Activated CD8-positive, alpha-beta memory T cell treated with anti-CD3 and anti-CD28 coated beads for 4 hours (primary cell): Measurements from ENCODE around the gene SCIN.
"Not testable (repeated sequence)": the region's sequence is repeated elsewhere in the genome, so short reads cannot be mapped to it uniquely, and the experiment has no call there.

Experiments
- DNase-seq, 2 donors: peaks; one replicate each; pipeline ENCODE4 v3.0.0-alpha.2; 2020; ENCODE audit warnings: low read depth in 2 of 2

The SCIN gene

DNA sequence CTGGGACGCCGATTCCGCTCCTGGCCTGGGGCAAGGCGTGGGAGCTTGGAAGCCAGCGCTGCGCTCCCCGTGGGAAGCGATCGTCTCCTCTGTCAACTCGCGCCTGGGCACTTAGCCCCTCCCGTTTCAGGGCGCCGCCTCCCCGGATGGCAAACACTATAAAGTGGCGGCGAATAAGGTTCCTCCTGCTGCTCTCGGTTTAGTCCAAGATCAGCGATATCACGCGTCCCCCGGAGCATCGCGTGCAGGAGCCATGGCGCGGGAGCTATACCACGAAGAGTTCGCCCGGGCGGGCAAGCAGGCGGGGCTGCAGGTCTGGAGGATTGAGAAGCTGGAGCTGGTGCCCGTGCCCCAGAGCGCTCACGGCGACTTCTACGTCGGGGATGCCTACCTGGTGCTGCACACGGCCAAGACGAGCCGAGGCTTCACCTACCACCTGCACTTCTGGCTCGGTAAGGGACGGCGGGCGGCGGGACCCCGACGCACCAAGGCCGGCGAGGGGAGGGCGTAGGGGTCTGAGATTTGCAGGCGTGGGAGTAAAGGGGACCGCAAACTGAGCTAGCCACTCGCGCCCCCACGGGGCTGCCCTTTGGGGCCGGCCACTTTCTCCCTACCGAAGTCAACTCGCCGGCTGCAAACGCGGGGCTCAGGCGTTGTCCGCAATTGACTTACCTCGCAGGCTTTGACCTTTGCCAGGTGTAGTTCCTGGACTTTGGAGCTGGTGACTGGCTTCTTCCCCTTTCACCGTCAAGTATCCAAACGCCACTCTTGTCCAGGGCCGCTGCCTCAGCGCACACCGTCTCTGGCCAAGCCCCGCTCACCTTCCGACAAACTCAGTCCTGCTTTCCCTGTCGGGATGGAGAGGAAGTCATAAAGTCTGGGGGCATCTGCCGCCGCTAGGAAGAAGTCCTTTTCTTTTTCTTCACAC is at the start of gene SCIN:
TSS of gene SCIN (plus strand) at position 187 of the 928 bp plus-strand sequence. CDS start at position 254, 67 bp downstream.
- no peak for DNase-seq

DNA sequence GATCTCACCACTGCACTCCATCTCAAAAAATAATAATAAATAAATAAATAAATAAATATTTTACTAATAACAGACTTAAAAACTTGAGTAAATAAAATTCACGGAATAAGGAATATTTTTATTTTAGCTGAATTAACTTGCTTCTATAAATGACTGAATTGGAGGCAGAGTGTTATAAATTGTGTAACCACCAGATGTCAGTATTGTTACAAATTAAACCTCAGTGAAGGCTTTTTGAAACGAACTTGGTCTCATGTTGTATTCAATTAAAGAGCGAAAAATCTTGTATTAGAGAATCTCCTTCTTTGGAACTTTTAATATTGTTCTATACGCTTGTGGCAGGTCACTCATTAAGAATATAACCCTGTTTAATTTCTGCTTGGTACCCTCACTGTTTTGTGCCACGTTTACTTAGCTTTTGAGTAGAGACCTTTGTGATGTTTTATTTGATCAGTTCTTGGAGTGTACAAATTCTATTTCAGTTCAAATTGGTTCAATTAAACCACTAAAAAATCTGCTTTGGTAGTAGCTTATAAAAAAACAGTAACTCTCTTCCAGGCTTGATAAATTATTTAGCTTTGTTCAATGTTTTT is 45.6 kb upstream of the SCIN start:
- no peak for DNase-seq

DNA sequence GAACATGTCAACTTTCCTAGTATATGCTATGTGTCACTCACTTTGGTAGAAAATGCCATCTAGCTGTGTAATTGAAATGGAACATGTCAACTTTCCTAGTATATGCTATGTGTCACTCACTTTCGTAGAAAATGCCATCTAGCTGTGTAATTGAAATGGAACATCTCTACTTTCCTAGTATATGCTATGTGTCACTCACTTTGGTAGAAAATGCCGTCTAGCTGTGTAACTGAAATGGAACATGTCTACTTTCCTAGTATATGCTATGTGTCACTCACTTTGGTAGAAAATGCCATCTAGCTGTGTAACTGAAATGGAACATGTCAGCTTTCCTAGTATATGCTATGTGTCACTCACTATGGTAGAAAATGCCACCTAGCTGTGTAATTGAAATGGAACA is 43.8 kb upstream of the SCIN start:
- DNase-seq: not testable (repeated sequence)

DNA sequence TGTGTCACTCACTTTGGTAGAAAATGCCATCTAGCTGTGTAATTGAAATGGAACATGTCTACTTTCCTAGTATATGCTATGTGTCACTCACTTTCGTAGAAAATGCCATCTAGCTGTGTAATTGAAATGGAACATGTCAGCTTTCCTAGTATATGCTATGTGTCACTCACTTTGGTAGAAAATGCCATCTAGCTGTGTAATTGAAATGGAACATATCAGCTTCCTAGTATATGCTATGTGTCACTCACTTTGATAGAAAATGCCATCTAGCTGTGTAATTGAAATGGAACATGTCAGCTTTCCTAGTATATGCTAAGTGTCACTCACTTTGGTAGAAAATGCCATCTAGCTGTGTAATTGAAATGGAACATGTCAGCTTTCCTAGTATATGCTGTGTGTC is 42.9 kb upstream of the SCIN start:
- not testable (repeated sequence) for DNase-seq

DNA sequence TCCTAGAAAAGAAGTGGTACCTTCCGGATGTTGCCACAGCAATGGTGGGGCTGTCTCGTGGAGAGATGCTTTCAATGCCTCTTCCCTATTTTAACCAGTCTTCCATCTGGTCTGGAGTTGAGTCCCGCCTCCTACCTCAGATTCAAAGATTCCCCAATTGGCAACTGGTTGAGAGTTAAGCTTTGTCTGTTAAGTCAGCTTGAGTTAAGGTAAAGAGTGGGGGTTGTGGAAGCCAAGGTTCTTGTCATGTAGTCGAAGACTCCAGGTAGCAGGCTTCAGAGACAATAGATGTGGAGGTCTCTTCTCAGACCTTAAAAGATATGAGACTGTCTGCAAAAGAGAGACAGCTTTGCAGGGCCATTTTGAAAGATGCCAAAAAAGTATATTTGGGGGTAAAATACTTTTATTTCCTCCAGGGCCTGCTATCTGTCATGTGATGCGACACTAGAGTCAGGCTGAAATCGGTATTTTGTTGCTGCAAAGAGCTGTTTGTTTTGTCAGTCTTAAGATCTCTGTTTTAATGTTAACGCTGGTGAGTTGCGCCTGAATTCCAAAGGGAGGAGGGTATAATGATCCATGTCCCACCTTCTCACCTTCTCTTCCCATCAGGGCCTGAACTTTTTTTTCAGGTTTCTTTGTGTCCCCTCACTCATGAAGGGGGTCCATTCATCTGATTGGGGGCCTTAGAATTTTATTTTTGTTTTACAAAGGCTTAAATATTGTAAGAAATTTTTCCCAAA is 40.4 kb upstream of the SCIN start:
- no peak for DNase-seq

DNA sequence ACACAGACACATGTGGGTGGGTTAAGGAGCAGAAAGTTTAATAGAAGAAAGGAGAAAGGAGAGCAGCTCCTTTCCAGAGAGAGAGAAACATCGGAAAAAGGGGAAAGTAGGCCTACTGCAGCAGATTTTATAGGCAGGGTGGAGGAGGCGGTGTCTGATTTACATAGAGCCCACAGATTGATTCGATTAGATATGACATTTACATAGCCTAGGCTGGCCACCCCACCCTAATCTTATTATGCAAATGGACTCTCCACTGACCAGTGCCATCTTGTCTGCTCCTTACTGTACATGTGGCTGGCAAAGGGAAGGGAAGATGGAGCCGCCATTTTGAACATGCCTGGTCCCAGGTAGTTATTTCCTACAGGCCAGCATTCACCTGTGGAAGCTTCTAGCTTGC is 38.7 kb upstream of the SCIN start:
- DNase-seq: no peak

DNA sequence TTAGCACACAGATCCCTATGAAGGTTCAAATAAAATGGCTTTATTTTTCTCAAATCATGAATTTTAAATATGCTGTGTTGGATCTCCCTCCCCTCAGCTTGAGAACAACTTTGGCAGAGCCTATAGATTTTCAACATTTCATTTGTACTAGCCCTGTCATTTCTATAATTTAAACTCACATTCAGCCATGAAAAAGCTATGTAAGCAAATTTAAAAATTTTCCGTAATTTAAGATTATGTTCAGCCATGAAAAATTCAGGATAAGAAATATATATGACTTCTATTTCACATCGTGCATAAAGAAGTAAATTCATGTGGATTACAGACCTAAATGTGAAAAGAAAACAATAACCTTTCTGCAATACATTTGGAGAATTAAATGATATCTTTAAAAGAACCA is 36.5 kb upstream of the SCIN start:
- DNase-seq: no peak

DNA sequence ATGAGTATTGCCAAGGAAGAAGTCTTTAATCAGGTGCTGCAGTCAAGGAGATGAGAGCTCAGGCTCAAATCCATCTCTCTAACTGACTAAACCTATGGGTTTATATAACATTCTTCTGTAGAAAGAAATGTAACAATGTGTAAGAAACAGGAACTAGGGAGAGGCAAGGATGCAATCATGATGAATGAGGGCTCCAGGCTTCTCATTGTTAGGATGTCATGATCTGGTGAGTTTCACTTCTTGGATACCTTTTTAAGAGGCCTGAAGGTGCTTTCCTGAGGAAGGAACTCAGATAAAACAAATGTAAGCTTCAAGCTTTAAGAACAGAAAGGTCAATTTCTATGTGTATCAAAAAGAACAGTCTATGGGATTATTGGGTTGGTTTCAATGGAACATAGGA is 30.8 kb upstream of the SCIN start:
- no peak for DNase-seq

DNA sequence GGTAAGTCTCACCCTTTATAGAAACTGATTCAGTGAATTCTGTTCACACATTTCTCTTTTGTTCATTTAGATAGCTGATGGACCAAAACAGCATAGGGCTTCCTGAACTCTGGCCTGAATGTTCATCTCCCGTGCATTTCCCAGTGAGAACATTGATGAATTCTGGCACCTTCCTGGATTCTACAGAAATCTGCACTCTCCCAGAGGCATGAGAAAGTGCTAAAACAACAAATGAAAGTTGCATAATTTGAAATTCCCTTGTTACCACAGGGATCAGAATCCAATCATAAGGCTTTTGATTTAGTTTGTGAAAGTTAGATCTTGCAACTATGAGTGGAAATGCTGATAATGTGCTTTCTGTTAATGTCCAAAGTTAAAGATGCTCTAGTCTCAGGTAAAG is 29.7 kb upstream of the SCIN start:
- DNase-seq: no peak

DNA sequence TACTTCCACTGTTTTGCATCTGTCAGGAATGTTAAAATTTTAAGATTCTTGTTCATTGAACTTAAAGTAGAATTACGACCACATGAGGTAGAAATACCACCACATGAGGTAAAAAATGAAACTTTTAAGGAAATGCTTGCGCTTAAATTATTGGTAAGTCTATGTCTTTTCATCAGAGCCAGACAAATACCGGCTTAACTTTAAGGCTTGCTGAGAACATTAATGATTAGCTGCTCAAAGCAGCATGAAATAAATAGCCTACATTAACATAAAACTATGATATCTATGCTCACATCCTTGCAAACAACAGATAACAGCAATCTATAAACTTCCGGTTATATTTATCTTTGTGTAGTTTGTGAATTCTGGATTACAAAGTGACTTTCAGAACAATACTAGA is 26.9 kb upstream of the SCIN start:
- DNase-seq: no peak

DNA sequence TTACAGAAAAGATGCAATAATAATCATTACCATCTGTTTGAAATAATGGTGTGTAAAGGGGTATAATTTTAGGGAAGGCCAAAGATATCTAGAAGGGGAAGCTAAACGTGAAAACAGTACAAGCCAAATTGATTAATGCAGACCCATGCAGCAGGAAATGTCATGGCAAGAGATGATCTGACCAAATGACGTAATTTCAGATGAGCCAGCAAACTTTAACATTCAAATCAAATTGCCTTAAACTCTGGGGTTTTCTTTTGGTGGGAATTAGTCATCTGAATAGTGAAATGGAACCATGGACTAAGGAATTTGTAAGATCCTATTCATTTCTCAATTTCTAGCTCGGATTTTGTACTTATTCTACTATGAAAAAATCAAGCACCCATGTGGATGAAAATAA is 21.4 kb upstream of the SCIN start:
- no peak for DNase-seq

DNA sequence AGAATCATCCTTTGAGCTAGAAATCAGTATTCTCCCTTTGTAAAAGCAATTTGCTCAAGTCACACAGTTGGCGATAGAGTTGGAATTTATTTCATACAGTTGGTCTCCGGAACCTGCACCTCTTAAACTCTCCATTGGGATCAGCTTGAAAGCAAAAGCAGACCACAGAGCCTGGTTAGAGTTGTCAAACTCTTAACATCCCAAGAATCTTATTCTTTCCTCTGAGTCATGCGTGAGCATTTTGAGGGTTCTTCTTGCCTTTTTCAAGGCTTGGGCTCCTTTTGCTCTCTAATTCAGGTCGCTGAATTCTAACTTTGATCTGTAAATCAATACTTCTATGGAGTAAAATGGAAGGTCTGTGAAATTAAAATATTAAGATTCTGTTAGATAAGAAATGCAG is 19.6 kb upstream of the SCIN start:
- DNase-seq: no peak

DNA sequence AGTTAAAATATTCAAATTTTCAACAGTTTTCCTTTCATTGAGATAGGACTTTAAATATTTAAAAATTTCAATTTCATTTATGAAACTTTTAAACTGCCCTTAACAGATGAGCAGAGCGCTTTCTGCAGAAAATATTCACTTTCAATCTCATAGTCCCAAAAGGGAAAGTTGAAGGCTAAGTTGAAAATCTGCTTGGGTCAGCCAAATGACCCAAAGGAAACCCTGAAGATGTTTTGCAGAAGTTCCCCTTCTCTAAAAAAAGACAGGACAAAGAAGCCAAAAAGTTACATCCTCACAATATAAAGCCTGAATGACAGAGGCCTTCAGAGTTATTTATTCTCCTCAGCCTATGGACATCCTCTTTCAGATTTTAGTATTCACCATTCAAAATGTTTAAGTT is 17.6 kb upstream of the SCIN start:
- DNase-seq: no peak

DNA sequence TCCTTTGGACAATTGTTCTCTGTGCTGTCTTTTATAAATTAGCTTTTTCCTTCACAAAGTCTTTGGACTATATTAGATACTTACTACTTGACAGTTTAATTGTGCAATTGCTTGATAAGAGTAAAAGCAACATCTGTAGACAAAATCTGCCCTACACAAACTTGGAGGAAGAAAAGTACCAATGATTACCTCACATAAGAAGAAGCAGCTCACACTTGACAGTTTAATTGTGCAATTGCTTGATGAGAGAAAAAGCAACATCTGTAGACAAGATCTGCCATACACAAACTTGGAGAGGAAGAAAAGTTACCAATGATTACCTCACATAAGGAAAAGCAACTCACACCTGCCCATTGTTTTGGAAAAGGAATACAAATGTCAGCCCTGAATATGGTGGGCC is 17.1 kb upstream of the SCIN start:
- no peak for DNase-seq

DNA sequence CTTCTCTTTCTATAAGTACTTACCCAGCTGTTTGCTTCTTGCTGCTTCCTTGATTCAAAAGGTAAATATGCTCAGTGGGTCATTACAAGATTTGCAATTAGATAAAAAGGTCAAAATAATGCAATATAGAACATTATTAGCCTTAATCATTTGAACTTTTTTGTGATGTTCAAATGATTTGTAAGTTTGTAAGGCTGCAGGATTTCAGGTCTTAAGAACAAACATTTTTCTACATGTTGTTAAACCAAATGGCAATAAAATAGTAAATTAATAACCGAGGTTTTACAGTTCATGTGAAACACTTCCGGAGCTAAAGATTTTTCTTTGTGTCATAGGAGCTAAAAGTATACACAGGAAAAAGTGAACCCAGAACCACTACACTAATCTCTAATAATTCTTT is 16.2 kb upstream of the SCIN start:
- DNase-seq: no peak

DNA sequence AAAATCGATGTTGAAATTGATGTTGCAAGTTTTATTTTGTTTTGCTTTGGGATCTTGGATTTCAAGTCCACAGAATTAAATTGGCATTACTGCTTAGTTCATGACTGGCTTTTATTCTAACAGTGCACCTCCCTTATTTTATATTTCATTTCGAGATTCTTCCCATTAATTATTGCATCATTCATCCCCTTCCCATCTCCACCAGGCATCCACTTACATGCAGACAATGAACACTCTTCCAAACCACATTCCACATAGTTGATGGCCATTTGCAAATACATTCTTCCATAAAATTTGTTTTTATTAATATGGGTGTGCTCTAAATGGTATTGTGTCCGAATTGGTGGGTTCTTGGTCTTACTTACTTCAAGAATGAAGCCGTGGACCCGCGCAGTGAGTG is 15.6 kb upstream of the SCIN start:
- no peak for DNase-seq

DNA sequence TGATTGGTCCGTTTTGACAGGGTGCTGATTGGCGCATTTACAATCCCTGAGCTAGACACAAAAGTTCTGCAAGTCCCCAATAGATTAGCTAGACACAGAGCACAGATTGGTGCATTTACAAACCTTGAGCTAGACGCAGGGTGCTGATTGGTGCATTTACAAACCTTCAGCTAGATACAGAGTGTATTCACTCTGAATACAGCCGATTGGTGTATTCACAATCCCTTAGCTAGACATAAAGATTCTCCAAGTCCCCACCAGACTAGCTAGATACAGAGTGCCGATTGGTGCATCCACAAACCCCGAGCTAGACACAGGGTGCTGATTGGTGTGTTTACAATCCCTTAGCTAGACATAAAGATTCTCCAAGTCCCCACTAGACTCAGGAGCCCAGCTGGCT is 14.8 kb upstream of the SCIN start:
- DNase-seq: not testable (repeated sequence)

DNA sequence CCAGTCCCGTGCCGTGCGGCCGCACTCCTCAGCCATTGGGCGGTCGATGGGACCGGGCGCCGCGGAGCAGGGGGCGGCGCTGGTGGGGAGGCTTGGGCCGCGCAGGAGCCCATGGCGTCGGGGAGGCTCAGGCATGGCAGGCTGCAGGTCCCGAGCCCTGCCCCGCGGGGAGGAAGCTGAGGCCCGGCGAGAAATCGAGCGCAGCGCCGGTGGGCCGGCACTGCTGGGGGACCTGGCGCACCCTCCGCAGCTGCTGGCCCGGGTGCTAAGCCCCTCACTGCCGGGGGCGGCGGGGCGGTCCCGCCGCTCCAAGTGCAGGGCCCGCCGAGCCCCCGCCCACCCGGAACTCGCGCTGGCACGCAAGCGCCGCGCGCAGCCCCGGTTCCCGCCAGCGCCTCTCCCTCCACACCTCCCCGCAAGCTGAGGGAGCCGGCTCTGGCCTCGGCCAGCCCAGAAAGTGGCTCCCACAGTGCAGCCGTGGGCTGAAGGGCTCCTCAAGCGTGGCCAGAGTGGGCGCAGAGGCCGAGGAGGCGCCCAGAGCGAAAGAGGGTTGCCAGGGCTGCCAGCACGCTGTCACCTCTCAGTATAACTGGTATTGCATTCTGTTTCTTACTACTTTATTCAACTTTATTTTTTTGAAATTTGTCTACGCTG is 14.3 kb upstream of the SCIN start:
- DNase-seq: not testable (repeated sequence)

DNA sequence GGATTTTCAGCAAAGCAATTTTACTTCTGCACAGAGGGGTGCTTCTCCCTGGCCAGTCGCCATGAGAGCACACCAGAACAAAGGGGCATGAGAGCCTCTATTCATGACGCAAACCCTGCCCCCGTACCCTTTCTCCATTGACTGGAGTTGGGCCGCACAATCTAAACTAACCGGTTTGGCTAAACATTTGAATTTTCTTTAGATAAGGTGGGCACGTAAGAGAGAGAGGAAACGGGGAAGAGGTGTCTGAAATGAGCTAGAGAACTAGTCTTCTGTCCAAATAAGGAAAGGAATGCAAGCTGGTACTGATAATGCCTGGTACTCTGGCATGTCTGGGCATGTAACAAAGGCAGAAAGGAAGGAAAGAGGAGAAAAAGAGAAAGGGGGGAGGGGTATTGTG is 13.2 kb upstream of the SCIN start:
- no peak for DNase-seq

DNA sequence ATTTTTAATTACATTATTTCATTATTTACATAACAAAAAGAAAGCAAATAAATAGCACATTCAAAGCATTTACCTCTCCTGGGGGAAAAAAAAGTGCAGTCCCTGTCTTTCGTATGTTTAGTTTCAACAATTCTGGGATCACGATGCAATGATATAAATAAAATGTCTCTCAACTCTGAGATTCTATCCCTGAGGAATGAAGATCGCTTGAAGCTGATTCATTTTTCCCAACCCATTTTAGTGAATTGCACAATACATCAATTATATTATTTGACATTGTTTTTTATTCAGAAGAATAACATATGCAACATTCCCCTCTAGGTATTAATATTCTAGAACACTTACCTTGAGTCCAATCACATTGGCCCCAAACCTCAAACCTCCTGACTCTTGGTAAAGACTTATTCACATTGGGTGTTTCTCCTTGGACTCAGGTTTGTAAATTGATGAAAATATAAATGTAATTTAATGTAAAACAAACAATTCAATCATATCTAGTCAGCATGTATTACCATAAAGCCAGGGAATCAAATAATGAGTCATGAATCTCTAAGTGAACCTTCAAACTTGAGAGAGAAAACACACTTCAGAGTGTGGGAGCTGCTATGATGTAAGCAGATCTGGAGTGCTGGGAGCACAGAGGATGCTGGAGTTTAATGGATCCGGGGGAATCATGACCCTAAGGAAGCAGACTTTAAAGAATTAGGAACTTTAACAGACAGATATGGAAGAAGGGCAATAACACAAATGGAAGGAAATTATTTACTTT is 5.3 kb upstream of the SCIN start:
- no peak for DNase-seq

DNA sequence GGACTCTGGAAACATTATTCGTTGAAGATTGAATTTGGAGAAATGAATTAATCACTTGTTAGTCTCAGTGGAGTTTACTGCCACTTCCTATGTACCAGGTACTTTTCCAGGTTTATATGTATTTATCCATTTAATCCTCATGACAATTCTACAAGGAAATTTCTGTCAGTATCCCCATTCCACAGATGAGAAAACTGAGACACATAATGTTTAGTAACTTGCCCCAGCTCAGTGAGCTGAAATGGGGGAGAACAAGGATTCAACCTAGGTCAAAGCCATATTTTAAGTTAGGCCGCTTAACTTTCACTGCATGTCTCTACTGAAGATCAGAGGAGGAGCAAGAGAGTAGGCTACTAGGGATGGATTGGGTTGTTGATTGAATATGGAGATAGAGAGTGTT is 4.6 kb upstream of the SCIN start:
- no peak for DNase-seq
